AG08395 (cell line): ENCODE measurements around the gene TMEM204.

Experiments
- DNase-seq: peaks from one replicate; pipeline ENCODE4 v3.0.0; 2012; ENCODE audit warnings: mixed read lengths, low spot score

TMEM204 gene

DNA sequence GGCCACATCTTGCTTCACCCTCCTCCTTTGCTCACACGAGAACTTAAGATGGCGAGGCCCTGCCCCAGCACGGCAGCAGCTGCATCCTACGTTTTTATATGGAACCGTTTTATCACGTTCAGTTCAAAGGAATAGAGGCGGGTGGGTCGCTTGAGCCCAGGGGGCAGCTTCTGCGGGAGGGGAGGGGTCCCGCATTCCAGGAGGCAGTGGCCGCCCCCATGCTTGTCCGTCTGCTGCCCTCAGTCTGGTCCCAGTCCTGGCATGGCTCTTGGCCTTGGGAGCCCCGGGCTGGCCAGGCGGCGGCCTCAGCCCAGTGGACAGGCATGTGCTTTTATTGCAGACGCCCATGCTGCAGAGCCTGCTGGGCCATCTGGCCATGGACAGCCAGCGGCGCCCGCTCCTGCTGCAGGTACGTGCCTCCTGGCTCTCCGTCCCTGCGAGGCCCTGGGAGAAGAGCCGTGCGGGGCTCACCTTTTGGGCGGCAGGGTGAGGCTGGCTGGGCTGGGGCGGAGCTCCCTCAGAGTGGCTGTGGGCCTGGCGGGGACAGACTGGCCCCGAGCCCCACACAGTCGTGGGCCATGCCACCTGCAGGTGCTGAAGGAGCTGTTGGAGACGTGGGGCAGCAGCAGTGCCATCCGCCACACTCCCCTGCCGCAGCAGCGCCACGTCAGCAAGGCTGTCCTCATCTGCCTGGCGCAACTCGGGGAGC is 33.6 kb upstream of the TMEM204 start:
- no peak for DNase-seq

DNA sequence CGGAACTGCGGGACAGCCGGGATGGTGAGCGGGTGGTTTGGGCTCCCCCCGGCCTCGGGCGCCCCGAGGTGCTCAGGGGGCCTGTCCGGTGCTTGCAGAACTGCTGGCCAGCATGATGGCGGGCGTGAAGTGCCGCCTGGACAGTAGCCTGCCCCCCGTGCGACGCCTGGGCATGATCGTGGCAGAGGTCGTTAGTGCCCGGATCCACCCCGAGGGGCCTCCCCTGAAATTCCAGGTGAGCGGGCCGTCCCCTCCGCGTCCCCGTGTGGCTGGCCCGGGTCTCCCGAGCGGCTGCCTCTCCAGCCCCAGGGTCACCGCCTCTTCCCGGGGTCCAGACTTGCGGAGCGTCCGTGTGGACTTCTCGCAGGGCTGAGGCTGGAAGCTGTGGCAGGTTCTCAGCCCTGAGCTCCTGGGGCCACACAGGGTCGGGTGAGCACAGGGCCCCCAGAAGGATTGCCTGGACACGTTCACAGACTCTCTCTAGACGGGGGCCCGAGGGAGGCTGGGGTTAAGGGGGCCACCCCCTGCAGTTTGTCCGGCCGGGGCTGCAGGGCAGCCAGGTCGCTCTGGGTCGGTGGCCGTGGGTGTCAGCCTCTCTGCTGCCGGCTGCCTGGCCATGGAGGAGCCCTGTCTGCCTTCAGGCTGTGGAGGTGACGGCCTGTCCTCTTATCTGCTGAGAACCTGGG is 32.9 kb upstream of the TMEM204 start:
- DNase-seq: no peak

GRCh38 chr16:1501630-1502029 is 31.8 kb upstream of the TMEM204 start:
- DNase-seq: no peak

- no peak for DNase-seq
Measured at GRCh38 chr16:1502092-1503004, 31.1 kb upstream of the TMEM204 start.

DNA sequence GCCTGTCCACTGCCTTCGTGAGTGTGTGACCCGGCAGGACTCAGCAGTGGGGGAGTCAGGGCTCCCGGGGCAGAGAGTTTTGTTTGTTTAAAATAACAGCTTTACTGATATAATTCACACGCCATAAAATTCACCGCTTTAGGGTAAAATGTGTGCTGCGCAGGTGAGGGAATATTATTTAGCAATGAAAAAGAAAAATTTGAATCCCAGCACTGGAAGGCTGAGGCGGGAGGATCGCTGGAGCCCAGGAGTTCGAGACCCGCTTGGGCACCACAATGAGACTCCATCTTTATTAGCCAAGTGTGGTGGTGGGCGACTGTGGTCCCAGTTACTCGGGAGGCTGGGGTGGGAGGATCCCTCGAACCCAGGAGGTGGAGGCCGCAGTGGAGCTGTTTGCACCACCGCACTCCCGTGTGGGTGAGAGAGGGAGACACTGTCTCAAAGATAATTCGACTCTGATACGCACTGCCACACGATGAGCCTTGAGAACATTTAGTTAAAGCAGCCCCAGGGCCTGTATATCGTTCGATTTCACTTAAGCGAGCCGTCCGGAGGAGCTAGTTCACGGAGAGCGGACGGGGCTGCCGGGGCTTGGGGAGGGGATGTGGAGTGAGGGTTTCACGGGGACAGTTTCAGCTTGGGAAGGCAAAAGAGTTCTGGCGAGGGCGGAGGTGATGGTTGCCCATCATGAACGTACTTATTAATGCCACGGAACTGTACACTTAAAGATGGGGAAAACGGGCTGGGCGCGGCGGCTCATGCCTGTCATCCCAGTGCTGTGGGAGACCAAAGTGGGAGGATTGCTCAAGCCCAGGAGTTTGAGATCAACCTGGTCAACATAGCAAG is 30.1 kb upstream of the TMEM204 start:
- DNase-seq: no peak

DNA sequence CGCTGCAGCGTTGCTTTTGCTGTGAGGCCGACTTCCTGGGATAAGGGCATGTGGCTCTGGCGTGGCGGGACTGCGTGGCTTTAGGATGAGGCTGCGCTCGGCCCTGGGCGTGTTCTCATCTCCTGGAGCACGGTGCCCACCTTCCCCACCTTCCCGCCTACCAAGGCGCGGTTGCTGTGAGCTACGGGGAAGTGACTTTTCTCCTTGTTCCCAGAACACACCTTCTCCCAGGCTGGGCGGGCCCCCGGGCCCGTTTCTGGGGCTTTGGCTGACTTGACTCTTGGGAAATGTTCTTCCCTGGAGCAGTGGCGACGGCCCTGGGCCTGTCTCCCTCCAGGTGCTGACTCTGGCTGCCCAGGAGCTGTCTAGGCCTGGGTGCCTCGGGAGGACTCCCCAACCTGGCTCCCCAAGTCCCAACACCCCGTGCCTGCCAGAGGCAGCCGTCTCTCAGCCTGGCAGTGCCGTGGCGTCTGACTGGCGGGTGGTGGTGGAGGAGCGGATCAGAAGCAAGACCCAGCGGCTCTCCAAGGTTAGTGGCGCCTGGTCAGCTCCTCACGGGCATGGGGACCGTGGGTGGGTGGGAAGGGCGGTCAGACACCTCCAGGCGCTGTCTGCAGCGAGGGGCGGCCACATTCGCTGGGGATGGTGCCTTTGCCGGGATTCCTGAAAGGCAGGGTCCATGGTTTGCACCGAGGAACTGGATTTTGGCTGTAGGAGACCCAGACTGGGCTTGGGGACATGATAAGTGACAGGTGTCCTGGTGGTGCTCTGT is 28.2 kb upstream of the TMEM204 start:
- DNase-seq: no peak

DNA sequence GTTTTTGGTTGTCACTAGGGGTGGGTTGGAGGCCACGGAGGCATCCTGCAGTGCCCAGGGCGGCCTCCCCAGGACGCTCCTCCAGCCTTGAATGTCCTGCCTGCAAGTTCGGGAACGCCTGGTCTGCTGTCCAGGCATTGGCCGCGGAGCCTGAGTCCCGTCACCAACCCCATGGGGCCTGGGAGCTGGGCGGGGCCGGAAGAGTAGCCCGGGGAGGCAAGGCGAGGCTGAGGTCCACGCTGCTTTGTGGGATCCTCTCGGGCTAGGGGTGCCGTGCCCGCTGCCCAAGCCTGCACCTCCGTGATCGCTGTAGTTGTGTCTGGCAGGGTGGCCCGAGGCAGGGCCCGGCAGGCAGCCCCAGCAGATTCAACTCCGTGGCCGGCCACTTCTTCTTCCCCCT is 27.6 kb upstream of the TMEM204 start:
- DNase-seq: no peak

- no peak for DNase-seq
Measured at GRCh38 chr16:1506494-1507213, 26.8 kb upstream of the TMEM204 start.

GRCh38 chr16:1508494-1509187 is 24.8 kb upstream of the TMEM204 start:
- no peak for DNase-seq

GRCh38 chr16:1509307-1510221 is 23.9 kb upstream of the TMEM204 start:
- no peak for DNase-seq

DNA sequence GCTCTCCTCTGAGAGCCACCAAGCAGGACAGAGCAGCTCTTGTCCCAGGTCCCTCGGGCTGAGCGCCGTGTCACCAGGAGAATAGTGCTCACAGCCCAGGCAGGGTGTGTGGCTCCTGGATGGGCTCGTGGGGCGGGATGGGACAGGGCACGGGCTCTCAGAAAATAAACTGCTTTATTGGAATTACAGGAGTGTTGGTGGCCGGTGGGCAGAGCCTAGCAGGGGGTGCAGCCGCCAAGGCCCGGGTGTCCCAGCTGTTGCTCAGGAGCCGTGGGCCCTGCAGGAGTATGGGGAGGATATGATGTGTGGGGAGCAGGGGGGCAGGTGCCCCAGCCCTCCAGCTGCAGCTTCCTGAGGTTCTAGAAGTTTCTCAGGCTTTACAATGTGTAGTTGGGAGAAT is 23.2 kb upstream of the TMEM204 start:
- DNase-seq: no peak

DNA sequence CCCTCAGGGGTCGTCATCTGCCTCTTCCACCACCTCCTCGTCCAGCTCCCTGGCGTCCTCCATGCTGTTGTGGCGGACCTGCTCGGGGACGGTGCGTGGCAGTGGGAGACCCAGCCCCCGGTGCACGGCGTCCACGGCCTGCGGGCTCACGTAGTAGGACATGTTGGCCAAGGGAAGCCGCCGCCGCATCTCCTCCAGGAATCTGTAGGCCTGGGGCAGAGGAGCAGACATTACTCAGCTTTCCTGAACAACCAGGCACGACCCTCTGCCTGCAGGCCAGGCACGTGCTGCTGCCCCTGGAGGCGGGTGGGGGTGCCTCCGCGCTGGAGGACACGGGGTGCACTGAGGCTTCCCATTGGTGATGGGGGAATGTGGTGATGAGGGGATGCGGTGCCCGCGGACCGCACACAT is 22.5 kb upstream of the TMEM204 start:
- no peak for DNase-seq

GRCh38 chr16:1511662-1512569 is 21.6 kb upstream of the TMEM204 start:
- no peak for DNase-seq

- DNase-seq: no peak
Measured at GRCh38 chr16:1512774-1513173, 20.7 kb upstream of the TMEM204 start.

DNA sequence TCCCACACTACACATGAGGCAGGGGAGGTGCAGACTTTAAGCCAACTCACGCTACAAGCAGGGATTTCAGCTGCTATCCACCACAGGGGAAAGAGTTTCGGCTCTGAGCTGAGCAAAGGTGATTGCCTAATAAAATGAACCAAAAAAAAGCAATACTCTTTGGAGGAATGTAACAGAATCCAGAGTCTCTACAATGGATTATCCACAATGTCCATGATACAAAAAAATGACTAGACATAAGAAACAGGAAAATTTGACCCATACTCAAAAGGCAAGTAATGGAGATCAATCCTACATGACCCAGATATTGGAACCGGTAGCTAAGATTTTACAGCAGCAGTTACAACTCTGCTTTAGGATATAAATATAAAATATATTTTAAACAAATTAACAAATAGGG is 19.0 kb upstream of the TMEM204 start:
- DNase-seq: no peak

GRCh38 chr16:1518626-1519135 is 14.8 kb upstream of the TMEM204 start:
- DNase-seq: no peak

GRCh38 chr16:1519831-1520230 is 13.6 kb upstream of the TMEM204 start:
- no peak for DNase-seq
